Activated CD4-positive, alpha-beta T cell treated with anti-CD3 and anti-CD28 coated beads for 1 hour (primary cell): ENCODE measurements around the gene NTSR2.

ENCODE experiments used
- DNase-seq: peaks from one replicate; pipeline ENCODE4 v3.0.0-alpha.2; 2020

NTSR2 gene

GRCh38 chr2:11669454-11670291 lies at the start of gene NTSR2:
Gene NTSR2 (minus strand): TSS chr2:11670195. CDS start chr2:11670129, 66 bp downstream.
- DNase-seq, result no peak

- DNase-seq, result no peak
Measured at GRCh38 chr2:11719230-11719977, 49.4 kb upstream of the NTSR2 start.

GRCh38 chr2:11718606-11719005 lies 48.6 kb upstream of the NTSR2 start:
- DNase-seq, result no peak

GRCh38 chr2:11717623-11718022 lies 47.6 kb upstream of the NTSR2 start:
- no peak for DNase-seq

GRCh38 chr2:11716689-11717321 lies 46.8 kb upstream of the NTSR2 start:
- no peak for DNase-seq

- no peak for DNase-seq
Measured at GRCh38 chr2:11715987-11716652, 46.1 kb upstream of the NTSR2 start.

GRCh38 chr2:11713815-11714214 lies 43.8 kb upstream of the NTSR2 start:
- no peak for DNase-seq

GRCh38 chr2:11712866-11713265 lies 42.9 kb upstream of the NTSR2 start:
- DNase-seq, result no peak

GRCh38 chr2:11711751-11712150 lies 41.8 kb upstream of the NTSR2 start:
- DNase-seq, result no peak

GRCh38 chr2:11711354-11711716 lies 41.3 kb upstream of the NTSR2 start:
- DNase-seq, result no peak

- no peak for DNase-seq
Measured at GRCh38 chr2:11710632-11711353, 40.8 kb upstream of the NTSR2 start.

- DNase-seq, result no peak
Measured at GRCh38 chr2:11710210-11710609, 40.2 kb upstream of the NTSR2 start.

- DNase-seq, result no peak
Measured at GRCh38 chr2:11709293-11709692, 39.3 kb upstream of the NTSR2 start.

- DNase-seq, result no peak
Measured at GRCh38 chr2:11708106-11708505, 38.1 kb upstream of the NTSR2 start.

- no peak for DNase-seq
Measured at GRCh38 chr2:11705711-11706110, 35.7 kb upstream of the NTSR2 start.

GRCh38 chr2:11705063-11705462 lies 35.1 kb upstream of the NTSR2 start:
- no peak for DNase-seq

- DNase-seq, result no peak
Measured at GRCh38 chr2:11703700-11704099, 33.7 kb upstream of the NTSR2 start.

GRCh38 chr2:11702946-11703345 lies 33.0 kb upstream of the NTSR2 start:
- no peak for DNase-seq

- DNase-seq, result no peak
Measured at GRCh38 chr2:11701751-11702301, 31.8 kb upstream of the NTSR2 start.

- DNase-seq, result no peak
Measured at GRCh38 chr2:11701206-11701605, 31.2 kb upstream of the NTSR2 start.

- DNase-seq, result no peak
Measured at GRCh38 chr2:11699686-11700670, 30.0 kb upstream of the NTSR2 start.
